Stimulated activated CD4-positive, alpha-beta T cell treated with anti-CD3 and anti-CD28 coated beads, Interleukin-4, amount 100 ng/mL, for 1 hour (primary cell): ENCODE measurements around the gene SEPHS1.
"Not testable (repeated sequence)": the region's sequence is repeated elsewhere in the genome, so short reads cannot be mapped to it uniquely, and the experiment has no call there.

Experiments used
- DNase-seq: peaks from one replicate; pipeline ENCODE4 v3.0.0-alpha.2; 2020

The SEPHS1 gene

DNA sequence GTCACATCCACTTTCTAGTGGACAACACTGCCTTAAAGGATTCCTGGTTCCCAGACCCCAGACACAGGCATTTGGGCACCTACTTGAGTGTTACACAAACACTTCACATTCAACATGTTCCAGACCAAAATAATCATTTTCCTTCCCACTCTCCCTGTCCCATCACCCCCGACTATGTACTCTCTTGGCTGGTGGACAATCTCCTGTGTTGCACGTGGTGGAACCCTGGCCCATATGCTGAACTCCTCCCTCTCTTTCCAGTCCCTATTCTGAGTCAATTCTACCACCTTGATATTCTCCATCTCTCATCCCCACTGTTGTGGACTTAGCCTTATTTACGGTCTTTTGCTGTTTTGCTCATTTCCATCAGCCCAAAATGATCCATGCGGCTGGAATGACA lies 8.3 kb upstream of the SEPHS1 start:
- no peak for DNase-seq

- DNase-seq = no peak
Measured at GRCh38 chr10:13354783-13355182, 6.7 kb upstream of the SEPHS1 start.

DNA sequence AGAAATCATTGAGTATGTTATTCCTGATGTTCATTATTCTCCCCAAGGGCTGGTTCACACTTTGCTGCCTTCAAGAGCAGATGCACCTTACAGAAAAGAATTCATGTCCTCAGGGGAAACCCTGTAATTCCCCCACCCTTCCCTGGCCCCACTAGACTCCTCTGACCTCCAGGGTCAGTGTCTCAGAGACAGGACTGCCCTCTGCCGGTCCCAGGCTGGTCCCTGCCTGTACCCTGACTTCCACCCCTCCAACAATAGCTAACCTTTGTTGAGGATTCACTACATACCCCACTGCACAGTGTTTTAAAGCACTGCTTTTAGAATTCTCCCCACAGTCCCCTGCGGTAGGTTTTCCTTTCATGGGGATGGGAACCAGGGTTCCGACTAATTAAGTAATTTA lies 4.4 kb upstream of the SEPHS1 start:
- DNase-seq = no peak

DNA sequence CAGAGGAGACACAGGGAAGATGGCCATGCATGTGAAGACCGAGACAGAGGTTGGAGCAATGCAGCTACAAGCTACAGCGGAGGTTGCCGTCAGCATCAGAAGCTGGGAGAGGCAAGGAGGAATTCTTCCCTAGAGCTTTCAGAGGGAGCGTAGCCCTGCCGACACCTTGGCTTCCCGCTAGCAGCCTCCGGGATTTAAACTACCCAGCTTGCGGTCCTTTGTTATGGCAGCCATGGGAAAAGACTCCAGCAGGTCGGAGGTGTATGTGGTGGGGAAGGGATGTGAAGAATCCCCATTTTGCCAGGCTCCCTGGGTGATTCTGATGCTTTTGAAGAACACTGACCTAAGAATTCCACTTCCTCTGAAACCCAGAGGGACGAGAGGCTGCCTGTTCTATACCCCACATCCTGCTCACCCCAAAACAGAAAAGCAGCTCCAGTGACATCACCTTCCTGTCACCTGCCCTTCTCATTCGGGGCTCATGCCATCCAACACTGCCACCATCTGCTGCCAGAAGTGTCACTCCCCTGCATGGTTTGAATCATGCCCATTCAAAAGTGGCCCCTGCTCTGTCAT lies 3.3 kb upstream of the SEPHS1 start:
- DNase-seq = no peak

GRCh38 chr10:13349463-13350274 lies 1.6 kb upstream of the SEPHS1 start:
- DNase-seq = peak; percentile 24

- peak; percentile 84 for DNase-seq
Measured at GRCh38 chr10:13347500-13348156, 465 bp downstream of the SEPHS1 start.

DNA sequence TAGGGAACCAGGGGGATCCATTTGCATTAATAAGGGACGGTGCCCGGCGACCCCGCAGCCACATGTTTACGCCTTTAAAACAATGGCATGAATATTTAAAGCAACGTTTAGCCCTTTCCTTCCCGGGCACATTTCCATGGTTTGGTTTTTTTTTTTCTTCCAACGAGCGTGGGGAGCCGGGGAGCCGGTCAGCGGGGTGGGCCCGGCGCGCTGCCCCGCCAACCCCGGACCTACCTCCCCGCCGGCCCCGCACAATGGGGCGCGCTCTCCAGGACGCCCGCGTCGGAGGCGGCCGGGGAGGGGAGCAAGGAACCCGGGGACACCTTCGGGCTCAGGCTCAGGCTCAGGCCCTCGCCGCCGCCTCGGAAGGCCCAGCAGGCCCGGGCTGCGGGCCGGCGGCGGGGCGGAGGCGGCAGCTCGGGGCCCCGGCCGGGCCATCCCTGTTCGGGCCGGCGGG lies 1.0 kb downstream of the SEPHS1 start:
- no peak for DNase-seq

DNA sequence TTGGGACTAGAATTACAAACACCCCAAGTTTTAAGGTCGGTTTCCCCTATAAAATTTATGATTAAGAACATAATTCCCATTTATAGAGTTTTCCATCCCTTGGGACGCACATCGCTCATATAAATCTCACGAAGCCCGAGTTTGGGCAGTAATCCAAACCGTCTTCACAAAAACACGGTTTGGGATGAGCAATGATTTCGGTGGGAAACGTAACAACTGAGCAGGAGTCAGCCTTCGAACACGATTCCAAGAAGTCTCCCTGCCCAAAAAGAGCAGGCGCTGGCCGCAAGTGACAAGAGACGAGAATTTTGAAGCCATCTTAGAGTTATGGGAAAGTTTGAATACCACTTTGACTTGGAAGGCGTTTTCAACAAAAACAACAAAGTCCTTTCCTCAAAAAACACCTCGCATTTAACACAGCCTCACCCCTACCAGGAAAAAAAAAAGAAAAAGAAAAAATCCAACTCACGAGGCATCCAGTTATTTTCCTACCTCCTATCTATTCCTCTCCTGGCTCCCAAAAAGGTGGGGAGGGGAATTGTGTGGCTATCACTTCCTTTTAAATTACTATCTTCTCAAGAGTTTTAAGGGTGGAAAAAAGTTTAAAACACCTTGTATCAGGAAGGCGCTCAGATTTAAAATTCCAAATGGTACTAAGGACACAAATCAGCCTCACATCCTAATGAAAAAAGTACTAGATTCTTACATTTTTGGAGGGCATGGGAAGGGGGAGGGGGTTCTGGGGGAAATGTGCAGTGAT lies 1.6 kb downstream of the SEPHS1 start:
- no peak for DNase-seq

- no peak for DNase-seq
Measured at GRCh38 chr10:13340626-13341376, 7.3 kb downstream of the SEPHS1 start.

DNA sequence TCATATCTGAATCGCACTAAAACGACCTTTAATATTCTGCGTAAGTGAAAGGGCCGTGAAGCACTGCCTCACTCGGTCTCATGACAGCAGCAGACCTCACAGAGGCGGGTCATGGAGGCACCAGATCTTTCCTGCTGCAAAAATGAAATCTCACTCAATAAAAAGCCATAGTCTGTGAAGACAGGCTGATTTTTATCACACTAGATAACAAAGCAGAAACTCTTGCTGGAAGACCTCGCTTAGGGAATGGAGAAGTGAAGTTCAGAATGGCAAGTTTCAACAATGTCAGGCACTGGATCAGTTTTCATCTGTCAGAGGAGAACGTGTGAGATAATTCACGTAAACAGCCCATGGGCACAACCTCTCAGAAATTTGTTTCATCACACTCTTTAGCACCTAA lies 8.0 kb downstream of the SEPHS1 start:
- no peak for DNase-seq

DNA sequence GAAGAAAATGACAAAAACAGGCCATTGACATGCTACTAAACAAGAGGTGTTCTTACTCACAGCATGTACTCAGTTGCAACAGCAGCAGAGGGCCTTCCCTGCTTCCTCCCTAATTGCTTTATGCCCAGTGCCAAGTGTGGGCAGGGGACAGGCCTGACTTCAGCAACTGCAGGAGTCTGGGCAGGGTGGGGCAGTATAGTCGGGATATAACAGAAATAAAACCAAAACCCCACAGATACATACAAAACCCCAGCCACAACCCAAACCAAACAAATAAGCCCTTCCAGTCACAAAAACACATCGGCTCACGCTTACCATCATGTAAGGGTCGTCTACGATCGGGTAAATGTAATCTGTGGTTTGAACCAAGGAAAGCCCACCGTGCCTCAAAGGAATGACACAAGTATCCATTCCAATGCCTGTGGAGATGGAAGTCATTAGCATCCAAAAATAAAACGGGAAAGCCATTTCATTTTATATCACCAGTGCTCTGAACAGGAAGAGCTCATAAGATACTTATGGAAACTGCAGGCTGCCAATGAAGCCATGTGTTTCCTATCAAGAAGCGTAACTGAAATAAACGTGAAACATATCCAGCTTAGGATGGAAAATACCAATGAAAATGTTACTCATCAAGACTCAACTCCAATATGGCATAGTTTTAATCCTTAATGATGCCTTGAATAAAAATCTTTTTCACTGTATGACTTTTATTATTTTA lies 9.5 kb downstream of the SEPHS1 start:
- DNase-seq = no peak

GRCh38 chr10:13337827-13338196 lies 10.3 kb downstream of the SEPHS1 start:
- no peak for DNase-seq

DNA sequence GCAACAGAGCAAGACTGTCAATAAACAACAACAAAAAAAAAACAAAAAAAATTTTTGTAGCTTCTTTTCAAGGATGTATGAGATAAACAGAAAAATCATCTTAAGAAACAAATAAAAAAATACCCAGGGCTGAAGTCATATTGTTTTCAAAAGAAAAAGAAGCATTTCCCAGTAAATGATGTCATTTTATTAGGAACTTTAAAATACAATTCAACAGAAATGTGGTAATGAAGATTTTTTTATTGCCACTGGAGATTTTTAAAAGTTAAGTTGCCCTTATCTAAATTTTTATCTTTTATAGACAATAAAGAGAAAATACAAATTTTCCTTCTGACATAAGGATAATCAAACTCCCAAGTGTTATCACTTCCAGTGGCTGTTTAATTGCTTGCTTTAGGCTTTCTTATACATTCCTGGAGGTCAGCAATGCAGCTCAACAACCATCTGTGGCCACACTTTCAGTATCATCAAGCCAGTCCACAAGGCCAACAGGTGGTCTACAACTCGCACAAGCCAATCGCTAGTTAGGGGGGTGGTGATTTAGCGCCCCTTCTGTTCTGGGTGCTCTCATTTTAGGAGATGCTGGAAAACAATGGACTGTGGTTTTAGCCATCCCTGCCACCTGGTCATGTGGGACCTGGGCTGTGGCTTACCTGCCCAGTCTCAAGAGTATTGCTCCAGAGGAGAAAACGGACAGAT lies 10.8 kb downstream of the SEPHS1 start:
- DNase-seq = no peak

- no peak for DNase-seq
Measured at GRCh38 chr10:13335881-13336280, 12.2 kb downstream of the SEPHS1 start.

- DNase-seq = no peak
Measured at GRCh38 chr10:13334556-13334955, 13.5 kb downstream of the SEPHS1 start.

DNA sequence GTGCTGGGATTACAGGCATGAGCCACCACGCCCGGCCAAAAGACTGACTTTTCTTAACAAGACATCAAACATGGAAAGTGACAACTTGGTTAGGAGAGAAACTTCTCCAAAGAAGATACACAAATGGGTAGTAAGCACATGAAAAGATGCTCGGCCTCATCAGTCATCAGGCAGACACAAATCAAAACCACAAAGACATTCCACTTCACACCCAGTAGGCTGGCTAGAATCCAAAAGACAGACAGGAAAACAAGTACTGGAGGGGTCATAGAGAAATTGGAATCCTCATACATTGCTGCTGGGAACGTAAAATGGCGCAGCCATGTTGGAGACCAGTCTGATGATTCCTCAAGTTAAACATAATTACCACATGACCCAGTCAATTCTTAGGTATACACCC lies 16.4 kb downstream of the SEPHS1 start:
- DNase-seq = no peak

DNA sequence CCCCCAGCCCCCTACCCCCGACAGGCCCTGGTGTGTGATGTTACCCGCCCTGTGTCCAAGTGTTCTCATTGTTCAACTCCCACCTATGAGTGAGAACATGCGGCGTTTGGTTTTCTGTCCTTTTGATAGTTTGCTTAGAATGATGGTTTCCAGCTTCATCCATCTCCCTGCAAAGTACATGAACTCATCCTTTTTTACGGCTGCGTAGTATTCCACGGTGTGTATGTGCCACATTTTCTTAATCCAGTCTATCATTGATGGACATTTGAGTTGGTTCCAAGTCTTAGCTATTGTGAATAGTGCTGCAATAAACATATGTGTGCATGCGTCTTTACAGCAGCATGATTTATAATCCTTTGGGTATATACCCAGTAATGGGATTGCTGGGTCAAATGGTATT lies 17.1 kb downstream of the SEPHS1 start:
- not testable (repeated sequence) for DNase-seq

DNA sequence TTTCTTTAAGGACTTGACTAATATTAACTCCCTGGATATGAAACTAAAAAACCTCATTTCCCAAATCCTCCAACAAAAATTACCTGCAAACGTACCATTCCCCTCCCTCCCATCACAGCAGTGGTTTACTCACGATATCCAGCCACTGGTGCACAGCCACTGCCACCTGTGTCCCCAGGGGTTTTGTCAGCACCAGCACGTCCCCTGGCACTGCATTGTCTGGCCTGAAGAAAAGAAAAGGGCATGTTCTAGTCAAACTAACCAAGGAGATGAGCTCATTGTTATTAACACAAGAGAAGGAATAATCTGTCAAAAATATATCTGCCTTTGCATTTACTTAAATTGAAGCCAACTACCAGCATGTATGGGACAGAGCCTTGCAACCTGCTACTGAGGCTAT lies 18.5 kb downstream of the SEPHS1 start:
- no peak for DNase-seq

GRCh38 chr10:13328613-13329012 lies 19.5 kb downstream of the SEPHS1 start:
- no peak for DNase-seq

DNA sequence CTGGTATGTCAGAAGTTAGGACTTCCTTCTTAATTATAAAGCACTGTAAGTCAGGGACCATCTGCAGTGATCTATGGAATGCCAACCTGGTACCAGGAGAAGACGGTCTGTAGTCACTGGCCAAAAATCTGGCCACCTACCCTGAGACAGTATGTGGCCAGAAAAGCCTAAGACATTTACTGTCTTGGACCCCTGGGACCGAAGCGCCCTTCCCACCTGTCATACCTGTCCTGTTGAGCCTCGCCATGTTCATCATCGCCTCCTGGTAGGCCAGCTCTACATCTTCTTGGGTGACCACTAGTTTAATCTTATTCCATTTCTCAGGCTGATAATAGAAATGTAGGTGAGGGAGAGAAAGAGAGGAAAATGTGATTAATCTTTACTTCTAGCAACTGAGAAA lies 20.0 kb downstream of the SEPHS1 start:
- DNase-seq = no peak

DNA sequence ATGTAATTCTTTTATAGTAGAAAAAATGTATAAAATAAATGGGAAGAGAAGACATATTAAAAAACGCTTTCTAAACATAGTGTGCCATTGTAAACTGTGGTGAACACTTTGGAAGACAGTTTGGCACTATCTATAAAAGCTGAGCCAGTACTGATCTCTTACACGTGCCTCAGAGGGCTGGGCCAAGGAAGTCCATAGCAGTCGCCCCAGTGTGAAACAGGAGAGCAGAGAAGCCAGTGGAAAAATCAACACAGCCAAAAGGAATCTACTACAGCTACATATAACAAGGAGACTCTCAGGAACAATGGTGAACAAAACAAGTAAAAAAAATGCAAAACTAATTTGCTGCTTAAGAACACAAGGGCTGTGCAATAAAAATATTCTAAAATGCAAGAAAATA lies 20.6 kb downstream of the SEPHS1 start:
- DNase-seq = no peak
